C4-2B (cell line): Measurements from ENCODE around the gene MRPL57.
"Not testable (repeated sequence)": the region's sequence is repeated elsewhere in the genome, so short reads cannot be mapped to it uniquely, and the experiment has no call there.

Source experiments
- CTCF ChIP-seq: fragments of 450-650 bp; conservative IDR thresholded peaks from 2 replicates; pipeline ENCODE4 v1.5.1; 2017; ENCODE audit warnings: mild to moderate bottlenecking
- ZFX ChIP-seq: fragments of 450-650 bp; IDR thresholded peaks from 2 replicates; pipeline ENCODE4 v1.6.1; 2017

DNA sequence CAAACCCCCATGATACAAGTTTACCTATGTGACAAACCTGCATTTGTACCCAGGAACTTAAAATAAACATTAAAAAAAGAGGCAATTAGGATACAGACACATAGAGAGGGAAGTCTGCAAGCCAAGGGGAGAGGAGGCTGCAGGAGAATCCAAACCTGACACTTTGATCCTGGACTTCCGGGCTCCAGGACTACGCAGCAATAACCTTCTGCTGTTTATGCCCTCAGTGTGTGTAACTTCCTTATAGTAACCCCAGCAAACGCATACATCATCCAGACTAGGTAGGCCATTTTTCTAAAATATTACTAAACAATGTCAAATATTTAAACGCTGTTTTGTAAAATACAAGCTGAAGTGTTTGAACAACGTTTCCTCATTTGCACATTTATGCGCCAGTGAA, 39.0 kb downstream of the MRPL57 start:
- TF ChIP-seq CTCF, ZFX: not testable (repeated sequence)
